HG02642 (cell line): ENCODE measurements around the gene GSTP1.
A peak's percentile ranks its signal among the peaks of the same experiment; 100 is the strongest.

ENCODE experiments used
- ATAC-seq: cut with Tn5 transposase; IDR thresholded peaks from one replicate; pipeline ENCODE4 v1.9.1; 2021; ENCODE audit warnings: mild to moderate bottlenecking; ENCODE audit not compliant: unreplicated experiment, poor library complexity

GSTP1 gene

GRCh38 chr11:67627812-67628624 is 44.4 kb downstream of the GSTP1 start:
- ATAC-seq: no peak

DNA sequence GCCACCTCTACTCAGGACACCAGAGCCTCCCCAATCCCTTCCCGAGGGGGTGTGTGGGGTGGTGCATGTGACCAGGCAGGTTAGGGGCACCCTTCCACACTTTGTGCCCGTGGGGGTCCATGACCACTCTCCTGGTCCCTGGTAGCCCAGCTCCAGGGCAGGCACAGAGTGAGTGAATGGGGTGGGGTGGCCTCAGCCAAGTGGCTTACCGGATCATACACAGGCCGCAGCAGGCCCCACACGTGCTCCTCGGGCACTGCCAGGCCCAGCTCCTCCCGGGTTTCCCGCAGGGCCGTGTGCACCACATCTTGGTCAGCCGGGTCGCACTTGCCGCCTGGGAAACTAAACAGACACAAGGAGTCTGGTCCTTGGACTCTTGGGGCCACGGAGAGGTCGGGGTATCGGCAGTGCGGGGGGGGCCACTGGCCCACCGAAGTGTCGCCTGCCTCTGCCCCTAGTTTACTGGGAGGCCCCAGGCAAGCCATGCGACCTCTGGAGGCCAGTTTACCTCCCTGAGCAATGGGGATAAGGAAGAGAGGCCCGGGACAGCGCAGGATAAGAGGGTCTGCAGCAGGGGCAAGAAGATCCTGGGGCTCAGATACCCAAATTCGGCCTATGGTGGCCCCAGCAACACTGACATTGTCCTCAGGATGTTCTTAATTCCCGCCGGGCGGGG is 45.2 kb downstream of the GSTP1 start:
- ATAC-seq: no peak

DNA sequence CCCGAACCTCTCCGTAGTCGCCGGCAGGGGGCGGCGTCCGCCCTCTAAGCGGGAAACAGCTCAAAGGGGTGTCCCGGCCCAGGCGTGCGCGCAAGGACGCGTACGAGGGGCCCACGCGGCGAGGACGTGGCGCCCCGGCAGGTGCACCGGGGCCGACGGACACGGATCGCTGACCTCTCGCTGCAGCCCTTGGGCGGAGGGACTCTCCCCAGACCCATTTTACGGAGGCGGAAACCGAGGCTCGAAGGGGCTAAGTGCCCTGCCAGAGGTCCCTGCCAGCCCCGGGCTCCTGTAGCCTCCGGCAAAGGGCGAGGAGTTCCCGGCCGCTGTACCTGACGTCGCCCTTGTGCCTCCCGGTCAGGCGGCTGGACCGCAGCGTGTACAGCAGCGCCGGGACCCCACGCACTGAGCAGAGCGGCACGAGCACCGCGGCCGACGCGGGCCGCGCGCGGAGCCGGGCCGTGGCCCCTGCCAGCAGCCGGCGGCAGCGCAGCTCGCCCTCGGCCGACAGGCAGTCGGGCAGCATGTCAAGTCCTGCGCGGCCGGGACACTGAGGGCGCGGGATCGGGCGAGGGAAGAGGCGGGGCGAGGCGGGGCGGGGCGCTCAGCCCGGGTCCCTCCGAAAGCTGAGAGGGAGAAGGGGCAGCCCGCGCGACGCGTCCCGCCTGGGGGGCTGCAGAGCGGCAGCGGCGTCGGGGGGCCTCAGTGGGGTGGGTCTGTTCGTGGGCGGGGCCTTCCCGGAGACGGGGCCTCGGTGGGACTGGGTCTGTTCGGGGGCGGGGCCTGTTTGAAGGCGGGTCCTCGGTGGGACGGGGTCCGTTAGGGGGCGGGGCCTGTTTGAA is 46.0 kb downstream of the GSTP1 start, which contains the start of gene NUDT8:
NUDT8 (minus strand) TSS at position 552 of the 842 bp plus-strand sequence; CDS start at position 526, 26 bp downstream.
- peak; percentile 48 for ATAC-seq

- ATAC-seq: peak; percentile 65
Measured at GRCh38 chr11:67630228-67630942, 46.8 kb downstream of the GSTP1 start.

- ATAC-seq: no peak
Measured at GRCh38 chr11:67630943-67631331, 47.3 kb downstream of the GSTP1 start.

- ATAC-seq: no peak
Measured at GRCh38 chr11:67631411-67631810, 47.8 kb downstream of the GSTP1 start.

DNA sequence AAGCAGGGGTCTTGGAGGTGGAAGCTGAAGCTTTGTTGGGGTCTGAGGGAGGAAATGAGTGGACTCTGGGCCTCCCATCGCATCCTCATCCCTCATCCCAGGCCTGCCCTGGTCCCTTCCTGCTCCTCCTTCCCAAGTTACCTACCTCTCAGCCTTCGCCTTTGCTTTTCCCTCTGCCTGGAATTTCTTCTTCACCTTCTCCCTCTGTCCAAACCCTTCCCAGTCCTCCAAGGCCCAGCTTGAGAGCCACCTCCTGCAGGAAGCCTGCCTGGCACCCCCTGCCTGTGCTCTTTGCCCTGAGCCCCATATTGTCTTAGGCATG is 48.2 kb downstream of the GSTP1 start:
- ATAC-seq: no peak

GRCh38 chr11:67632175-67632981 is 48.8 kb downstream of the GSTP1 start:
- ATAC-seq: no peak

DNA sequence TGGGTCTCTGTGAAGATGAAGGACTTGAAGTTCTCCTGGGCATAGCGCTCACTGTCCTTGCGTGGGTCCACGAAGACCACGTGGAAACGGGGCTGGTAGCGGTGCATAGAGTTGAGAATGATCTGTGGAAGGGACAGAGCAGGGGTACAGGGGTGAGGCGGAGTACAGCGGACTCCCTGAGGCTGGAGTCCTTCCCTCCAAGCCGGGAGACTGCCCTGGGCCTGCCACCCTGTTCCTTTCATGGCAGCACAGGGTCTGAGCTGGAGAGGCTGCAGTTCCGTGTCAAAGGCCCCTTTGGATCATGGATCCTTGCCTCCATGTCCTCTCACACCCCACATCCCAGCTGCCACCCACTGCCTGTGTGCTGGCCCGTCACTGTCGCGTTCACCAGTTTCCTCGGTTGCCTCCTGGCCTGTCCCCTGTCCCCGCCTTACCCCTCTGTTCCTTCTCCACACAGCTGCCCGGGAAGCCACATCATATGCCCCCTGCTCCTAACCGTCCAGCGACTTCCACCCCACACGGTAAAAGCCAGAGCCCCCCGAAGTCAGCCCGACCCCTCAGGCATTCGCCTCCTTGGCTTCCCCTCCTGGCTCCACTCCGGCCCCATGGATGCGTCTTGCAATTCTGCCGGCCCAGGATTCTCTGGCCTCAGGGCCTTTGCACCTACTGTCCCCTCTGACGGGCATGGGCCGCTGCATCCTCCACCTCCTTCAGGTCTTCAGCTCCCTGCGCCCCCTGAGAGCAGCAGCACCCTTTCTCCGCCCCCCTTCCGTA is 49.6 kb downstream of the GSTP1 start:
- no peak for ATAC-seq

GRCh38 chr11:67633758-67634365 is 50.2 kb downstream of the GSTP1 start:
- no peak for ATAC-seq

- no peak for ATAC-seq
Measured at GRCh38 chr11:67634366-67635230, 51.0 kb downstream of the GSTP1 start.

DNA sequence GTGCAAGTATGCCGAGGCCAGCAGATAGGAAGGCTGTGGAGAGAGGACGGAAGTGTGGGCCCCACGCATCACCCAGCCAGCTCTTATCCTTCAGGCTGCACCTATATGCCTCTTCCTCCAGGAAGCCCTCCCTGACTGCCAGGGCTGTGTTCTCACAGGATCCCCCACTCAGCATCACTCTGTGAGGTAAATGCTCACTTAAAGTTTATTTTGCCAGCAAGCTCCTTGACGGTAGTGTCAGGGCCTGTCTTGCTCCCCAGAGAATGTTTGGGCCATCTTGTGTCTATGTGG is 51.6 kb downstream of the GSTP1 start:
- no peak for ATAC-seq
